Osteocyte (in vitro differentiated cells): Measurements from ENCODE around the gene CC2D1A. TPM values are rescaled to one million over a fixed set of nuclear protein-coding genes. Genes with fewer than 3 reads are reported as not detected.

Source experiments
- DNase-seq: peaks from one replicate; pipeline ENCODE4 v3.0.0; 2021; ENCODE audit warnings: mixed read lengths; ENCODE audit not compliant: unreplicated experiment; ENCODE audit errors: extremely low spot score
- H3K27ac Mint-ChIP-seq: one replicate; pipeline ENCODE4 v1.8.0; 2021; ENCODE audit warnings: mild to moderate bottlenecking, mixed read lengths; ENCODE audit not compliant: unreplicated experiment
- H3K27me3 Mint-ChIP-seq: one replicate; pipeline ENCODE4 v1.8.0; 2021; ENCODE audit warnings: mixed read lengths; ENCODE audit not compliant: unreplicated experiment
- H3K36me3 Mint-ChIP-seq: one replicate; pipeline ENCODE4 v1.8.0; 2021; ENCODE audit warnings: mixed read lengths; ENCODE audit not compliant: unreplicated experiment
- H3K4me1 Mint-ChIP-seq: one replicate; pipeline ENCODE4 v1.8.0; 2021; ENCODE audit warnings: mixed read lengths; ENCODE audit not compliant: unreplicated experiment
- H3K4me3 Mint-ChIP-seq: one replicate; pipeline ENCODE4 v1.8.0; 2021; ENCODE audit warnings: mild to moderate bottlenecking, moderate library complexity, mixed read lengths; ENCODE audit not compliant: unreplicated experiment
- H3K9me3 Mint-ChIP-seq: one replicate; pipeline ENCODE4 v1.8.0; 2021; ENCODE audit warnings: mixed read lengths; ENCODE audit not compliant: unreplicated experiment
- total RNA-seq: library from RNA; stranded (reverse); gene quantifications from 2 replicates; pipeline ENCODE4 v1.2.1, GENCODE V29; 2021
- TF ChIP-seq, protein P1 (sequence below): fragments of 200-600 bp; sonication (generic); IDR thresholded peaks from 2 replicates; pipeline ENCODE4 v1.5.0; 2021; ENCODE audit warnings: antibody characterized with exemption, mild to moderate bottlenecking, moderate library complexity

Gene CC2D1A
- total RNA-seq, 1 donor from 2014 or later, result 51.3 TPM

DNA sequence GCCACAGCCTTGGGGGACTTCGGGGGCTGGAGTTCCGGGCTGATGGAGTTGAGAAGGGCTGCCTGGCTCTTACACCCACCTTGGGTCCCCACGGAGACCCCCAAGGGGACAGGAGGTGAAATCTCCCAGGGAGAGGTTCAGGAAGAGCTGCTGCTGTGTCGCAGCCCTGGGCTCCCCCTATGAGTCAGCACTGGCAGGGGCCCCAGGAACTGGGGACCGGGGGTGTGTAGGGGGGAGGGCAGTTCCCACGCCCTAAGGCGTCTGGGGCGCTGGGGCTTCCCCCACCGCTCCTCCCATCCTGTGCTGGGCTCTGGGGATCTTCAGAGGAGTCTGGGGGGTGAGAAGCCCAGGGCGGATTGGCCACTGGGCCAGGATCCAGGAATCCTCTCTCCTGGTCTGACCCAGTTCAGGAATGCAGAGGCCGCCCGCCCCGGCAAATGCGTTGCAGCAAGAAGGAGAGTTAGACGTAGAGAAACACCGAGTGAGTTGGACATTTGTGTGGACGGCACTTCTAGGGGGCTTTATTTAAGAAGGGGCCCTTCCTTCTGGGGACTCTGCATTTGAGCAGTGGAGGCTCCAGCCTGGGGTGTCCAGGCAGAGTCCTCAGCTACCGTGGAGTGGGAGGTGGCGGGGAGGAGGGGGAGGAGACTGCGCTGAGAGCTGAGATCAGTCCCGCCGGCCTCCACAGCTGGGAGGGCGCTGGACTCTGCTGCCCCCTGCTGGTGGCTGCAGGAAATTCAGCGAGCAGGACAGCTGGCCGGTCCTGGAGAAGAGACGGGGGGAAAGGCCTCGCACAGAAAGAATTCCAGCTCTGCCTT is 44.1 kb upstream of the CC2D1A start:
- Mint-ChIP-seq H3K4me3 (peak overlapping the region; percentile 73), H3K36me3 (no peaks in the 10 kb centered on the region), H3K9me3 (no peaks in the 10 kb centered on the region), H3K27ac (peak overlapping the region; percentile 95), H3K4me1 (peaks cover 56% of the 10 kb centered on the region), H3K27me3 (no peaks in the 10 kb centered on the region)
- DNase-seq, result peak; percentile 98
- TF ChIP-seq, protein P1, sequence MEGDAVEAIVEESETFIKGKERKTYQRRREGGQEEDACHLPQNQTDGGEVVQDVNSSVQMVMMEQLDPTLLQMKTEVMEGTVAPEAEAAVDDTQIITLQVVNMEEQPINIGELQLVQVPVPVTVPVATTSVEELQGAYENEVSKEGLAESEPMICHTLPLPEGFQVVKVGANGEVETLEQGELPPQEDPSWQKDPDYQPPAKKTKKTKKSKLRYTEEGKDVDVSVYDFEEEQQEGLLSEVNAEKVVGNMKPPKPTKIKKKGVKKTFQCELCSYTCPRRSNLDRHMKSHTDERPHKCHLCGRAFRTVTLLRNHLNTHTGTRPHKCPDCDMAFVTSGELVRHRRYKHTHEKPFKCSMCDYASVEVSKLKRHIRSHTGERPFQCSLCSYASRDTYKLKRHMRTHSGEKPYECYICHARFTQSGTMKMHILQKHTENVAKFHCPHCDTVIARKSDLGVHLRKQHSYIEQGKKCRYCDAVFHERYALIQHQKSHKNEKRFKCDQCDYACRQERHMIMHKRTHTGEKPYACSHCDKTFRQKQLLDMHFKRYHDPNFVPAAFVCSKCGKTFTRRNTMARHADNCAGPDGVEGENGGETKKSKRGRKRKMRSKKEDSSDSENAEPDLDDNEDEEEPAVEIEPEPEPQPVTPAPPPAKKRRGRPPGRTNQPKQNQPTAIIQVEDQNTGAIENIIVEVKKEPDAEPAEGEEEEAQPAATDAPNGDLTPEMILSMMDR, result peak; percentile 97

DNA sequence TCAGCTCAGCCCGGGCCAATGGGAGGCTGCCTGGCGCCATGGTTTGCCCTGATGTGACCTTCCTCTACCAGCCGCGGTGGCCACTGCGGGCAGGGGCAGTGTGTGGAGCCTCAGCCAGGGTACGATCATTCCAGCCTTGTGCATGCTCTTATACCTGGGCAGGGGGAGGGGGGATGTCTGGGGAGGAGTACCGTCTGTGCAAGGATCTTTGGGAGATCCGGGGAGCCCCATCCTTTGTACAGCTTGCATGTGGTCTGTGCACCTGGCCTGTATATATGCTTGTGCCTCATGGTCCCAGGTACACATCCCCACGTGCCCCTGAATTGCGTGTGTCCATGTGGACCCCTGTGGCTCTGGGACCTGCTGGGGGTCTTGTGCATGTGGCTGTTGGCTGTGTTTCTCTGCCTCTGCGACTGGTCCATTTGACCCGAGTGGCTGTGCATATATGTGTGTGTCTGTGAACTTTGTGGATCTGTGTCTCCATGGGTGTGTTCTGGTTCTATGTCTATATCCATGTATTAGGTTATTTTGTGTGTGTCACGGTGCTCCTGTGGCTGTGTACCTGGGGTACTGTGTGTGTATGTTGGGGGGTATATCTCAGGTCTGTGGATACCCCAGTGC is 41.8 kb upstream of the CC2D1A start:
- peak overlapping the region; percentile 50 for H3K27ac Mint-ChIP-seq
- DNase-seq, result no peak
- no peaks in the 10 kb centered on the region for H3K9me3 Mint-ChIP-seq
- H3K4me3 Mint-ChIP-seq, result peak overlapping the region; percentile 72
- no peaks in the 10 kb centered on the region for H3K27me3 Mint-ChIP-seq
- H3K36me3 Mint-ChIP-seq, result no peaks in the 10 kb centered on the region
- peaks cover 56% of the 10 kb centered on the region for H3K4me1 Mint-ChIP-seq
- TF ChIP-seq, protein P1, result no peak

DNA sequence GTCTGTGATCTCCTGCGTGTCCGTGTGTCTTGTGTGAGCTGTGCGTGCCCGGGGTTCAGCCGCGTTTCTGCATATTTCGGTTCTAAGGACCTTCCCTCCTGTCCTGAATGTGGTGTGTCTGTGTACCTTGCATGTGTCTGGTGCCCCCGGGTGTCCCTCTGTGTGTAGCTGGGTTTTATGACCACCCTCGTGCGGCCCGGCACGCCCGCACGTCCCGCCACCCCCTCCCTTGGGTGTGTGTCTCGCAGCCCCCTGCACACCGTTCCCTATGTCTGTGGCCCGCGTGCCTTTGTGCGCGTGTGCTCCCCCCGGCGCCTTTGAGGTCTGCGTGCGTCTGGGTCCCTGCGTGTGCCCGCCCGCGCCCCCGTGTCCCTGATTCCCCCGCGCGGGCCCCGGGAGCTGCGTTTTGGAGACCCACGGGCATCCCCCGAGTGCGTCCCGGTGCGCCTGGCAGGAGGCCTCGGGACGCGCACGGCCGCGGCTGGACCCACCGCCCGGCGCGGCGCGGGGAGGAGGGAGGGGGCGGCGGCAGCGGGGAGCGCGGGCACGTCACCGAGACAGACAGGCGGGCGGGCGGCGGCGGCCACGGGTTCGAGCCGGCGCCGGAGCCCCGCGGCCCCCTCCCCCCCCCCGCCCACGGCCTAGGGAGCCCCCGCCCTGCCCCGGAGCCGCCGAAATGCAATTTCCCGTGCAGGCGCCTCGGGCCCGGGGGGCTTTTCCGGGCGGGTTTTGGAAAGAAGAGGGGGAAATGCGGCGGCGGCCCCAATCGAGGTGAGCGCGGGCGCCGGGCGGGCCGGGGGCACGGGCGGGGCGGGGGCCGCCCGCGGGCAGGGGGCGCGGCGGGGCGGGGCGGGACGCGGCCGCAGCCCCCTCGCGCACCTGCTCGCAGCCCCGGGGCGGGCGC is 41.1 kb upstream of the CC2D1A start:
- DNase-seq, result no peak
- TF ChIP-seq, protein P1, result no peak
- Mint-ChIP-seq H3K4me1 (peaks cover 49% of the 10 kb centered on the region), H3K4me3 (peak overlapping the region; percentile 72), H3K9me3 (no peaks in the 10 kb centered on the region), H3K27ac (peak overlapping the region; percentile 50), H3K27me3 (no peaks in the 10 kb centered on the region), H3K36me3 (no peaks in the 10 kb centered on the region)

DNA sequence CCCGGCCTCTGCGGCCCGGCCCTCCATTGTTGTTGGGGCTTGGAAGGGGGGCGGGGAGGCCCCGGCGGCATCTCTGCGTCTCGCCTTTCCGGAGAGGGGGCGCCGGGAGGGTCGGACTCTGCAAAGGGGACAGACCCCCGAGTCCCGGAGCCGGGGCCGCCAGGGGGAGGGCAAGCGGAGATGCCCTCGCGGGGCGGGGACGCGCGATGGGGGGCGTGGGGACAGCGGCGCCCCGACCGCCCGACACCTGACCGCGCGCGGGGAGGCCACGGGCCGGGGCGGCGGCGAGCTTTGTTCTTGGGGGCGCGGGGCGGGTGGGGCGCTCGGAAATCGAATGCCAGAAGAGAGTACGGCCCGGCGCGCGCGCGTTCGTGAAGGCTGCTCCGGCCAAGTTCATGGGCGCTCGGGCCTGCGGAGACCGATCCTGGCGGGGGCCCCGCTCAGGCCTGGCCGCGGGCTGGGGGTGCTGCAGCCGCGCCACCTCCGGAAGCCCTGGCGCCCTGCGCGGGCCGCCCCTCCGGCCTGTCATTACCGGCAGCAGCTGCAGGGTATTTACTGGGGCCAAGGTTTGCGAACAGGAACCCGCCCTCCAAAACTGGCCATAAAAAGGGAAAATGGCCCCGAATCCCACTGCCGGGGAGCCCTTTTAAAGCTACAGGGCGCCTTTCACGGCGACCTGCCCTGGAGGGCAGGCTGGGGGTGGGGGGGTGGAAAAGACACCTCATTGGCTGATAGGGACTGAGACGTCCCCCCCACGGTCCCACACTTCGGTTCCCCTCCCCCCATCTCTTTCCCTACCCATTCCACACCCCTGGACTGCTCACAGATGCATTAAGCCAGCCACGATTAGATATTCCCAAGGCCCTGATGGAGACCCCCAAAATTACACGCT is 40.2 kb upstream of the CC2D1A start:
- Mint-ChIP-seq H3K36me3 (no peaks in the 10 kb centered on the region), H3K27me3 (no peaks in the 10 kb centered on the region)
- TF ChIP-seq, protein P1, result peak; percentile 6

More for the DNA sequence above, 40.2 kb upstream of the CC2D1A start:
- H3K27ac Mint-ChIP-seq, result peak overlapping the region; percentile 60
- peak overlapping the region; percentile 72 for H3K4me3 Mint-ChIP-seq
- no peaks in the 10 kb centered on the region for H3K9me3 Mint-ChIP-seq
- H3K4me1 Mint-ChIP-seq, result peaks cover 44% of the 10 kb centered on the region
- no peak for DNase-seq
